Esophagus muscularis mucosa (tissue), 4 donors: ENCODE data around the gene SORCS2.

Source experiments
- EP300 ChIP-seq: sonication (generic); formaldehyde crosslinking; IDR thresholded peaks from one replicate; pipeline ENCODE4 v1.6.1; 2017; ENCODE audit warnings: antibody characterized with exemption
- POLR2A ChIP-seq: fragments of 450-650 bp; IDR thresholded peaks from one replicate; pipeline ENCODE4 v1.6.1; 2017; ENCODE audit warnings: antibody characterized with exemption, moderate library complexity, mild to moderate bottlenecking, low read depth
- POLR2AphosphoS5 ChIP-seq, 2 donors: sonication (generic); formaldehyde crosslinking; IDR thresholded peaks; one replicate each; pipeline ENCODE4 v1.6.1; 2017; ENCODE audit warnings: antibody characterized with exemption in 2 of 2
- TF ChIP-seq, protein P1 (sequence below), 3 experiments: fragments of 200-600 bp in 2 of 3; fragments of 450-650 bp in 1 of 3; sonication (generic) in 2 of 3; IDR thresholded peaks; one replicate each; pipeline ENCODE4 v1.5.1; 2017 to 2019; ENCODE audit warnings: antibody characterized with exemption in 3 of 3, mild to moderate bottlenecking in 2 of 3, moderate library complexity in 1 of 3

GRCh38 chr4:7261536-7261935 lies 69.2 kb downstream of the SORCS2 start:
- TF ChIP-seq, protein P1, sequence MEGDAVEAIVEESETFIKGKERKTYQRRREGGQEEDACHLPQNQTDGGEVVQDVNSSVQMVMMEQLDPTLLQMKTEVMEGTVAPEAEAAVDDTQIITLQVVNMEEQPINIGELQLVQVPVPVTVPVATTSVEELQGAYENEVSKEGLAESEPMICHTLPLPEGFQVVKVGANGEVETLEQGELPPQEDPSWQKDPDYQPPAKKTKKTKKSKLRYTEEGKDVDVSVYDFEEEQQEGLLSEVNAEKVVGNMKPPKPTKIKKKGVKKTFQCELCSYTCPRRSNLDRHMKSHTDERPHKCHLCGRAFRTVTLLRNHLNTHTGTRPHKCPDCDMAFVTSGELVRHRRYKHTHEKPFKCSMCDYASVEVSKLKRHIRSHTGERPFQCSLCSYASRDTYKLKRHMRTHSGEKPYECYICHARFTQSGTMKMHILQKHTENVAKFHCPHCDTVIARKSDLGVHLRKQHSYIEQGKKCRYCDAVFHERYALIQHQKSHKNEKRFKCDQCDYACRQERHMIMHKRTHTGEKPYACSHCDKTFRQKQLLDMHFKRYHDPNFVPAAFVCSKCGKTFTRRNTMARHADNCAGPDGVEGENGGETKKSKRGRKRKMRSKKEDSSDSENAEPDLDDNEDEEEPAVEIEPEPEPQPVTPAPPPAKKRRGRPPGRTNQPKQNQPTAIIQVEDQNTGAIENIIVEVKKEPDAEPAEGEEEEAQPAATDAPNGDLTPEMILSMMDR (IDR thresholded peaks at IDR 0.05): no peak
- TF ChIP-seq EP300 (no peak), POLR2A (no peak), POLR2AphosphoS5 (IDR thresholded peaks at IDR 0.05) (no peak)
